ENCODE data around the gene PITX1.

GRCh38 chr5:135056316-135057030, 22.4 kb upstream of the PITX1 start:
- TF ChIP-seq, protein P1, sequence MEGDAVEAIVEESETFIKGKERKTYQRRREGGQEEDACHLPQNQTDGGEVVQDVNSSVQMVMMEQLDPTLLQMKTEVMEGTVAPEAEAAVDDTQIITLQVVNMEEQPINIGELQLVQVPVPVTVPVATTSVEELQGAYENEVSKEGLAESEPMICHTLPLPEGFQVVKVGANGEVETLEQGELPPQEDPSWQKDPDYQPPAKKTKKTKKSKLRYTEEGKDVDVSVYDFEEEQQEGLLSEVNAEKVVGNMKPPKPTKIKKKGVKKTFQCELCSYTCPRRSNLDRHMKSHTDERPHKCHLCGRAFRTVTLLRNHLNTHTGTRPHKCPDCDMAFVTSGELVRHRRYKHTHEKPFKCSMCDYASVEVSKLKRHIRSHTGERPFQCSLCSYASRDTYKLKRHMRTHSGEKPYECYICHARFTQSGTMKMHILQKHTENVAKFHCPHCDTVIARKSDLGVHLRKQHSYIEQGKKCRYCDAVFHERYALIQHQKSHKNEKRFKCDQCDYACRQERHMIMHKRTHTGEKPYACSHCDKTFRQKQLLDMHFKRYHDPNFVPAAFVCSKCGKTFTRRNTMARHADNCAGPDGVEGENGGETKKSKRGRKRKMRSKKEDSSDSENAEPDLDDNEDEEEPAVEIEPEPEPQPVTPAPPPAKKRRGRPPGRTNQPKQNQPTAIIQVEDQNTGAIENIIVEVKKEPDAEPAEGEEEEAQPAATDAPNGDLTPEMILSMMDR (IDR thresholded peaks at IDR 0.05): no peak
- no peak for TF ChIP-seq POLR2AphosphoS5 (IDR thresholded peaks at IDR 0.05)
- TF ChIP-seq POLR2A (IDR thresholded peaks at IDR 0.05): no peak
